ENCODE measurements around the gene SLC44A5. TPM values are rescaled to one million over a fixed set of nuclear protein-coding genes. Genes with fewer than 3 reads are reported as not detected.

The SLC44A5 gene
- total RNA-seq, 1 experiment from 2014 or later, result 0.18 TPM

GRCh38 chr1:75400716-75401115, 210.2 kb downstream of the SLC44A5 start:
- Histone ChIP-seq H3K36me3 (ENCODE audit: control insufficient read depth, insufficient read depth, low read length) (no peaks in the 10 kb centered on the region), H3K27ac (ENCODE audit: low read length) (no peak overlapping the region), H3K4me3 (ENCODE audit: low read depth in 2 of 2, low read length in 2 of 2) (no peak overlapping the region), H3K9me3 (ENCODE audit: control insufficient read depth, insufficient read depth, low read depth, low read length) (no peaks in the 10 kb centered on the region), H3K4me1 (ENCODE audit: control insufficient read depth, insufficient read depth, low read length) (no peaks in the 10 kb centered on the region), H3K27me3 (ENCODE audit: control insufficient read depth, insufficient read depth, low read length) (no peaks in the 10 kb centered on the region)
- in situ Hi-C loops (cut with HindIII; ENCODE audit: low pct_unique_long_range_greater_than_20kb, low sequenced_read_pairs), result no loop called here
- ATAC-seq (no peak), DNase-seq (ENCODE audit: low read depth, low spot score) (no peak)
- intact Hi-C loops (cut with micrococcal nuclease; ENCODE audit: unreplicated experiment), result no loop called here
- BruUV-seq (replicated peaks), result no TSS peak
- POLR2A ChIA-PET, result no interaction called here
- TF ChIP-seq SIN3A (IDR thresholded peaks at IDR 0.05; ENCODE audit: borderline replicate concordance, insufficient read depth, low read depth, low read length) (no peak), REST (IDR thresholded peaks at IDR 0.05; ENCODE audit: insufficient read depth in 1 of 2, low read depth in 2 of 2, low read length in 1 of 2) (no peak), CTCF (IDR thresholded peaks at IDR 0.05) (no peak)
- CTCF ChIA-PET, result no interaction called here

- TF ChIP-seq CTCF (IDR thresholded peaks at IDR 0.05) (no peak), REST (IDR thresholded peaks at IDR 0.05; ENCODE audit: insufficient read depth in 1 of 2, low read depth in 2 of 2, low read length in 1 of 2) (no peak), SIN3A (IDR thresholded peaks at IDR 0.05; ENCODE audit: borderline replicate concordance, insufficient read depth, low read depth, low read length) (no peak), TCF7L2 (IDR thresholded peaks at IDR 0.05; ENCODE audit: low read depth, low read length) (no peak), POLR2AphosphoS5 (IDR thresholded peaks at IDR 0.05; ENCODE audit: low read depth, low read length) (no peak)
- intact Hi-C loops (cut with micrococcal nuclease; ENCODE audit: unreplicated experiment), result no loop called here
- Histone ChIP-seq H3K4me1 (ENCODE audit: control insufficient read depth, insufficient read depth, low read length) (no peaks in the 10 kb centered on the region), H3K27ac (ENCODE audit: low read length) (no peak overlapping the region), H3K36me3 (ENCODE audit: control insufficient read depth, insufficient read depth, low read length) (no peaks in the 10 kb centered on the region), H3K9me3 (ENCODE audit: control insufficient read depth, insufficient read depth, low read depth, low read length) (no peaks in the 10 kb centered on the region), H3K4me3 (ENCODE audit: low read depth in 2 of 2, low read length in 2 of 2) (no peak overlapping the region), H3K27me3 (ENCODE audit: control insufficient read depth, insufficient read depth, low read length) (no peaks in the 10 kb centered on the region)
- in situ Hi-C loops (cut with HindIII; ENCODE audit: low pct_unique_long_range_greater_than_20kb, low sequenced_read_pairs), result no loop called here
- ATAC-seq, result no peak
- no TSS peak for BruUV-seq (replicated peaks)
- POLR2A ChIA-PET, result no interaction called here
- DNase-seq (ENCODE audit: low read depth, low spot score), result no peak
- CTCF ChIA-PET, result interaction anchor here (0.6 kb wide), 1 partner anchor 70 kb away, joined by 6 read pairs; no protein-coding TSS in a partner anchor
Measured at GRCh38 chr1:75396745-75397144, 214.2 kb downstream of the SLC44A5 start.

Measured in Panc1 (cell line).